Testis (tissue), 3 donors: Measurements from ENCODE around the gene MARCHF9. TPM values are rescaled to one million over a fixed set of nuclear protein-coding genes. Genes with fewer than 3 reads are reported as not detected.
"Not testable (repeated sequence)": the region's sequence is repeated elsewhere in the genome, so short reads cannot be mapped to it uniquely, and the experiment has no call there.

Experiments
- DNase-seq: peaks from one replicate; pipeline ENCODE4 v3.0.0-alpha.2; 2019
- H3K27ac ChIP-seq, 2 donors: fragments of 200-600 bp; sonication (generic); one replicate each; pipeline ENCODE4 v1.5.1; 2019
- H3K27me3 ChIP-seq: fragments of 200-600 bp; sonication (generic); one replicate; pipeline ENCODE4 v1.5.1; 2019
- H3K36me3 ChIP-seq: fragments of 200-600 bp; sonication (generic); one replicate; pipeline ENCODE4 v1.5.1; 2017; ENCODE audit warnings: low read depth; ENCODE audit errors: missing control alignments
- H3K4me1 ChIP-seq: fragments of 200-600 bp; sonication (generic); one replicate; pipeline ENCODE4 v1.5.1; 2019
- H3K4me3 ChIP-seq, 2 donors: fragments of 200-600 bp; sonication (generic); one replicate each; pipeline ENCODE4 v1.5.1; 2017 to 2019
- H3K9me3 ChIP-seq: fragments of 200-600 bp; sonication (generic); one replicate; pipeline ENCODE4 v1.5.1; 2017
- POLR2A ChIP-seq: fragments of 450-650 bp; IDR thresholded peaks from one replicate; pipeline ENCODE4 v1.6.1; 2017; ENCODE audit warnings: antibody characterized with exemption, mild to moderate bottlenecking, moderate library complexity
- WGBS, 2 donors: methylation state at CpG; one replicate each; pipeline ENCODE4 v1.1.5; 2018; 5-methylcytosine and 5-hydroxymethylcytosine counted together
- intact Hi-C: fragments of 100-400 bp; cut with DNase I; formaldehyde crosslinking; loops from one replicate; pipeline ENCODE4 v1.15.1; 2023; ENCODE audit warnings: low total_unique reads
- polyA plus RNA-seq: library from polyadenylated mRNA; stranded (reverse); fragments of 350-450 nt; fragmentation: Illumina TruSeq; extraction: RNeasy Lipid Tissue Mini Kit (QIAGEN cat#74804); gene quantifications from one replicate; pipeline ENCODE4 v1.2.3, GENCODE V29; 2014; ENCODE audit warnings: low read depth, low replicate concordance; ENCODE audit not compliant: insufficient read depth
- total RNA-seq, 2 donors: library from RNA; depleted of rRNA; stranded (reverse); fragments of >200 nt; gene quantifications; one replicate each; pipeline ENCODE4 v1.2.3, GENCODE V29; 2016
- TF ChIP-seq, protein P1 (sequence below), 3 experiments: fragments of 450-650 bp in 2 of 3; fragments of 200-600 bp in 1 of 3; sonication (generic) in 1 of 3; IDR thresholded peaks; one replicate each; pipeline ENCODE4 v1.5.1; 2016 to 2019; ENCODE audit warnings: antibody characterized with exemption in 3 of 3, mild to moderate bottlenecking in 2 of 3, moderate library complexity in 1 of 3

MARCHF9 gene
- total and polyA plus RNA-seq, 3 donors from 2014 or later = 8.4 to 15.1 (median 9.2) TPM

DNA sequence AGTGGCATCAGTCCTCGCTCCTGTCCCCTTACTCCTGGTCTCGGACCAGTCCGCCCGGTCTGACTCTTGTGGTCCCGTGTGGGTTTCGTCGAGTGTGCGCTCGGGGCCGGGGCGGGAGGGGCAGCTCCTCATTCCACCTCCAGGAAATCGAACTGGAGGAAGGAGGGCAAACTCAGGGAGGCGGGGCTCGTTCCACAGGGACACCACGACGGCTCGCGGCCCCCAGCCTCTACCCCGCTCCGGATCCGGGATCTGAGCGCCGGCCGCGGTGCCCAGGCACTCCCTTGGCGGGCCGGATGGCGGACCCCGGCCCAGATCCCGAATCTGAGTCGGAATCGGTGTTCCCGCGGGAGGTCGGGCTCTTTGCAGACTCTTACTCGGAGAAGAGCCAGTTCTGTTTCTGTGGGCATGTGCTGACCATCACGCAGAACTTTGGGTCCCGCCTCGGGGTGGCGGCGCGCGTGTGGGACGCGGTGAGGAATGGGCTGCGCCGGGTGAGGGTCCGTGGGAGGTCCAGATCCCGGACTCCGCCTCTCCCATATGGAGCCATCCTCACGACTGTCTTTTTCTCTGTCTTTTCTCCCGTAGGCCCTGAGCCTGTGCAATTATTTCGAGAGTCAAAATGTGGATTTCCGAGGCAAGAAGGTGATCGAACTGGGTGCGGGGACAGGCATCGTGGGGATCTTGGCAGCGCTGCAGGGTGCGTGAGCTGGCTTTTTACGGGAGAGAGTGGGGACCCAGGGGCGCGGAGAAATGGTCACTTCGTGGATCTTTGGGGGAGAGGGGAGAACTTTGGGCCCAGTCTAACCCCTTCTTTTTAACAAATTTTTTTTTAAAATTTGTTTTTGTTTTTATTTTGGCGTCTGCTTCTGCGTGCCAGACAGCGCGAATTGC lies 17.8 kb downstream of the MARCHF9 start, which contains the start of gene EEF1AKMT3:
EEF1AKMT3 (plus strand) TSS at position 186 of the 894 bp plus-strand sequence; CDS start at position 297, 111 bp downstream.
- no peaks in the 10 kb centered on the region for H3K9me3 ChIP-seq
- H3K4me3 ChIP-seq = peak within 1 kb of the TSS; percentile 80 to 85
- H3K36me3 ChIP-seq = no peaks in the 10 kb centered on the region
- intact Hi-C loops = no loop called here
- TF ChIP-seq, protein P1, sequence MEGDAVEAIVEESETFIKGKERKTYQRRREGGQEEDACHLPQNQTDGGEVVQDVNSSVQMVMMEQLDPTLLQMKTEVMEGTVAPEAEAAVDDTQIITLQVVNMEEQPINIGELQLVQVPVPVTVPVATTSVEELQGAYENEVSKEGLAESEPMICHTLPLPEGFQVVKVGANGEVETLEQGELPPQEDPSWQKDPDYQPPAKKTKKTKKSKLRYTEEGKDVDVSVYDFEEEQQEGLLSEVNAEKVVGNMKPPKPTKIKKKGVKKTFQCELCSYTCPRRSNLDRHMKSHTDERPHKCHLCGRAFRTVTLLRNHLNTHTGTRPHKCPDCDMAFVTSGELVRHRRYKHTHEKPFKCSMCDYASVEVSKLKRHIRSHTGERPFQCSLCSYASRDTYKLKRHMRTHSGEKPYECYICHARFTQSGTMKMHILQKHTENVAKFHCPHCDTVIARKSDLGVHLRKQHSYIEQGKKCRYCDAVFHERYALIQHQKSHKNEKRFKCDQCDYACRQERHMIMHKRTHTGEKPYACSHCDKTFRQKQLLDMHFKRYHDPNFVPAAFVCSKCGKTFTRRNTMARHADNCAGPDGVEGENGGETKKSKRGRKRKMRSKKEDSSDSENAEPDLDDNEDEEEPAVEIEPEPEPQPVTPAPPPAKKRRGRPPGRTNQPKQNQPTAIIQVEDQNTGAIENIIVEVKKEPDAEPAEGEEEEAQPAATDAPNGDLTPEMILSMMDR (IDR thresholded peaks at IDR 0.05) = peak in 1 of 3 experiments; percentile 12
- no peak for TF ChIP-seq POLR2A
- DNase-seq = peak; percentile 77
- 1 to 3% methylated on average over 19 to 67 of the region's 67 CpGs for WGBS, 2 donors
- H3K4me1 ChIP-seq = peaks cover 4% of the 10 kb centered on the region
- peak within 1 kb of the TSS; percentile 69 to 85 for H3K27ac ChIP-seq
- H3K27me3 ChIP-seq = no peaks in the 10 kb centered on the region

DNA sequence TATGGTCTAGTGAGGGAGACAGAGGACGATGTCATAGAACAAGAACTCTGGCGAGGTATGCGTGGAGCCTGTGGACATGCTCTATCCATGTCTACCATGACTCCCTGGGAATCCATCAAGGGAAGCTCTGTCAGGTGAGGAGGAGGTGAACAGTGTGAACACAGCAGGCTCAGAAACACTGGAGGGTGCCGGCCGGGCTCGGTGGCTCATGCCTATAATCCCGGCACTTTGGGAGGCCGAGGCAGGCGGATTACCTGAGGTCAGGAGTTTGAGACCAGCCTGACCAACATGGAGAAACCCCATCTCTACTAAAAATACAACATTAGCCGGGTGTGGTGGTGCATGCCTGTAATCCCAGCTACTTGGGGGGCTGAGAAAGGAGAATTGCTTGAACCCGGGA lies 19.7 kb downstream of the MARCHF9 start:
- intact Hi-C loops, H3K9me3 ChIP-seq, H3K27me3 ChIP-seq, H3K4me1 ChIP-seq, DNase-seq, H3K36me3 ChIP-seq, H3K4me3 ChIP-seq, H3K27ac ChIP-seq: not testable (repeated sequence)
- 91 to 92% methylated on average over 11 of the region's 11 CpGs for WGBS, 2 donors

DNA sequence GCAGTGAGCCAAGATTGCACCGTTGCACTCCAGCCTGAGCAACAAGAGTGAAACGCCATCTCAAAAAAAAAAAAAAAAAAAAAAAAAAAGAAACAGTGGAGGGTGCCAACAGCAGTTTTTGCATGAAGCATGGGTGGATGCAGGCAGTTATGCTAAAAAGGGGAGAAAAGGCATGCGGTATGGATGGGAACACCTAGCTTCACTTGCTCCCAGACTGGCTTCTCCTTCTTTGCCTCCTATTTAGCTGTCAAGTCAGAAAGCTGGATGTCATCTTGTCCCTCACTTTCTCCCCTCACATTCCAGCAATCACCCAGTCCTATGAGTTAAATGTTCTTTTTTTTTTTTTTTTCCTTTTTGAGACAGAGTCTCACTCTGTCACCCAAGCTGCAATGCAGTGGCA lies 20.1 kb downstream of the MARCHF9 start:
- DNase-seq = no peak
- no peak overlapping the region for H3K4me3 ChIP-seq
- H3K27me3 ChIP-seq = no peaks in the 10 kb centered on the region
- no peak for TF ChIP-seq POLR2A
- TF ChIP-seq, protein P1 (IDR thresholded peaks at IDR 0.05) = no peak
- no peak overlapping the region for H3K27ac ChIP-seq
- H3K36me3 ChIP-seq = no peaks in the 10 kb centered on the region
- WGBS, 2 donors = 77% methylated on average over 3 of the region's 3 CpGs
- intact Hi-C loops = no loop called here
- peaks cover 4% of the 10 kb centered on the region for H3K4me1 ChIP-seq
- H3K9me3 ChIP-seq = no peaks in the 10 kb centered on the region

DNA sequence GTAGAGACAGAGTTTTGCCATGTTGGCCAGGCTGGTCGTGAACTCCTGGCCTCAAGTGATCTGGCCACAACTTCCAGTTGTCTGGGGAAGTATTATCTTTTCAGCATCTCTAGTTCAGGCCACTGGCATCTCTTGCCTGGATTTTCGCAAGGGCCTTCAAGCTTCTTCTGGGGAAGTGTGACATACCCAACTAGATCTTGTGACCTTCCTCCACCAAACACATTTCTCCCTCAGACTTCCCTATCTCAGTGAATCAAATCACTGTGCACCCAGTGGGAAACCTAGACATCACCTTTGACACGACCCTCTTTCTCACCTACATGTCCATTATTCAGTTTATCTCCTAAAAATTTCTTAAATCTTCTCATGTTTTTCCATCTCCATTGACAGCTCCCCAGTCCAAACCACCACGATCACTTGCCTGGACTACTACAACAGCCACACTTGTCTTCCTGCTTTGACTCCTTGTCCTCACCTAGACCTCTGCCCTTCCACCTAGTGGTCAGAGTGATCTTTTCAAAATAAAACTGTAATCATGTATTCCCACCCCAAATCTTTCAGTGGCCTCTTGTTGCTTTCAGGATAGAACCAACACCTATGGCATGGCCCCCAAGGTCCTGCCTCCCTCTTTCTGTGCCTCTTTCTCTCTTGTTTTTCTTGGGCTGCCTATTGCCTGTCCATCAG lies 20.8 kb downstream of the MARCHF9 start:
- no peak for DNase-seq
- peaks cover 4% of the 10 kb centered on the region for H3K4me1 ChIP-seq
- H3K27ac ChIP-seq = no peak overlapping the region
- H3K4me3 ChIP-seq = no peak overlapping the region
- intact Hi-C loops = no loop called here
- H3K9me3 ChIP-seq = no peaks in the 10 kb centered on the region
- WGBS, 2 donors = 84 to 86% methylated on average over 4 of the region's 4 CpGs
- TF ChIP-seq, protein P1 (IDR thresholded peaks at IDR 0.05) = no peak
- no peaks in the 10 kb centered on the region for H3K27me3 ChIP-seq
- no peaks in the 10 kb centered on the region for H3K36me3 ChIP-seq

DNA sequence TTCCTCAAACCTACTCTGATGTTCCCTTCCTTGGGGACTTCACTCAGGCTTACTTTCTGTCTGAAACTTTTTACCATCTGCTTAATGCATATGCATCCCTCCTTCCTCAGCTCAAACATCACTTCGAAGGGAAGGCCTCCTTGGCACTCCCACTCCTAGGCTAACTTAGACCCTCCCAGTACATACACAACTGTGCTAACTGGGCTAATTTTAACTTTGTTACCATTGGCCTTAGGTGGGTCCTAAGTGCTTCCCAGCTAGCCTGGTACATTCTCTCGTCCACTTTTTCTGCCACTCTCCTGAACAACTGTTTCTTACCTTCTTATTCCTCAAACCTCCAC lies 21.3 kb downstream of the MARCHF9 start:
- H3K27ac ChIP-seq = no peak overlapping the region
- H3K4me3 ChIP-seq = no peak overlapping the region
- no peak for DNase-seq
- no peak for TF ChIP-seq POLR2A
- TF ChIP-seq, protein P1 (IDR thresholded peaks at IDR 0.05) = no peak
- H3K36me3 ChIP-seq = no peaks in the 10 kb centered on the region
- intact Hi-C loops = no loop called here
- no peaks in the 10 kb centered on the region for H3K9me3 ChIP-seq
- H3K4me1 ChIP-seq = peaks cover 3% of the 10 kb centered on the region
- H3K27me3 ChIP-seq = no peaks in the 10 kb centered on the region
- WGBS, 2 donors = 81 to 83% methylated on average over 2 of the region's 2 CpGs
